ENCODE results near the gene LCK.

Gene LCK

GRCh38 chr1:32250893-32251716, at the start of gene LCK:
LCK (plus strand) TSS chr1:32251265; CDS start chr1:32274330, 23,065 bp downstream.
- Histone ChIP-seq H3K4me3 (ENCODE audit: insufficient read length, low read depth) (no peak within 1 kb of the TSS), H3K9me3 (ENCODE audit: insufficient read depth, low read length) (no peaks in the 10 kb centered on the region), H3K36me3 (ENCODE audit: insufficient read depth, insufficient read length, low read length) (no peaks in the 10 kb centered on the region), H3K4me1 (ENCODE audit: insufficient read depth, insufficient read length) (peaks cover 38% of the 10 kb centered on the region), H3K27me3 (ENCODE audit: insufficient read depth, insufficient read length) (no peaks in the 10 kb centered on the region), H3K9ac (ENCODE audit: insufficient read length, low read depth) (peak within 1 kb of the TSS; percentile 23)
- TF ChIP-seq ZNF274 (IDR thresholded peaks at IDR 0.05; ENCODE audit: low read depth, low read length) (no peak), YY1 (IDR thresholded peaks at IDR 0.05; ENCODE audit: insufficient read depth, insufficient read length) (no peak), SUZ12 (IDR thresholded peaks at IDR 0.05; ENCODE audit: extremely low read depth, insufficient read depth, insufficient read length) (no peak)
- no peak for DNase-seq (ENCODE audit: low read depth, low spot score)

DNA sequence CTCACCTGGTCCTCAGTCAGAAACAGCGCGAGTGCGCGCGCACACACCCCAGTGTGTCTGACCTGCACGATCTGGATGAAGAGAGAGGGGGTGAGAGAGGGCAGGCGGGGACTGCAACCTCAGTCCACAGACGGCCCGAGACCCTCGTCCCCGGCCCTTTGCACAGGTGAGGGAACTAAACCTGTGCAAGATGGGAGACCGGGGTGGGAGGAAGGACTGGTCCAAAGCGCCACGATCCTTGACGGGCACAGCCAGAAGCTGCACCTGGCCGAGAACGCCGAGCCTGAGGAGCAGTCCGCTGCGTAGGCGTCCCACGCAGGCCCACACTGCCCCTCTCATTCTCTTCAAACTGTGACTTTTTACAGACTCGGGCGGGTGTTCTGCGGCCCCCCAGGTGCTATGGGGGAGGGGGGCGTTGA, 46.1 kb upstream of the LCK start:
- peak overlapping the region; percentile 98 for H3K9ac ChIP-seq (ENCODE audit: insufficient read length, low read depth)

GRCh38 chr1:32205401-32206370, 45.4 kb upstream of the LCK start, which contains the start of gene IQCC:
IQCC (plus strand) TSS chr1:32205671; CDS start chr1:32205682, 11 bp downstream.
- peaks cover 37% of the 10 kb centered on the region for H3K36me3 ChIP-seq (ENCODE audit: insufficient read depth, insufficient read length, low read length)
- peak; percentile 95 for DNase-seq (ENCODE audit: low read depth, low spot score)
- TF ChIP-seq YY1 (IDR thresholded peaks at IDR 0.05; ENCODE audit: insufficient read depth, insufficient read length) (peak; percentile 28), ZNF274 (IDR thresholded peaks at IDR 0.05; ENCODE audit: low read depth, low read length) (no peak), SUZ12 (IDR thresholded peaks at IDR 0.05; ENCODE audit: extremely low read depth, insufficient read depth, insufficient read length) (no peak)
- peak within 1 kb of the TSS; percentile 95 for H3K4me3 ChIP-seq (ENCODE audit: insufficient read length, low read depth)
- H3K4me1 ChIP-seq (ENCODE audit: insufficient read depth, insufficient read length), result peaks cover 21% of the 10 kb centered on the region
- H3K9me3 ChIP-seq (ENCODE audit: insufficient read depth, low read length), result no peaks in the 10 kb centered on the region
- peak within 1 kb of the TSS; percentile 98 for H3K9ac ChIP-seq (ENCODE audit: insufficient read length, low read depth)
- H3K27me3 ChIP-seq (ENCODE audit: insufficient read depth, insufficient read length), result peaks cover 4% of the 10 kb centered on the region

More for the DNA sequence above, 46.1 kb upstream of the LCK start:
- H3K4me1 ChIP-seq (ENCODE audit: insufficient read depth, insufficient read length), result peaks cover 22% of the 10 kb centered on the region
- H3K9me3 ChIP-seq (ENCODE audit: insufficient read depth, low read length), result no peaks in the 10 kb centered on the region
- no peak for TF ChIP-seq ZNF274 (IDR thresholded peaks at IDR 0.05; ENCODE audit: low read depth, low read length)
- TF ChIP-seq YY1 (IDR thresholded peaks at IDR 0.05; ENCODE audit: insufficient read depth, insufficient read length), result no peak
- TF ChIP-seq SUZ12 (IDR thresholded peaks at IDR 0.05; ENCODE audit: extremely low read depth, insufficient read depth, insufficient read length), result no peak
- H3K36me3 ChIP-seq (ENCODE audit: insufficient read depth, insufficient read length, low read length), result peaks cover 37% of the 10 kb centered on the region
- peak overlapping the region; percentile 95 for H3K4me3 ChIP-seq (ENCODE audit: insufficient read length, low read depth)
- peaks cover 4% of the 10 kb centered on the region for H3K27me3 ChIP-seq (ENCODE audit: insufficient read depth, insufficient read length)
- no peak for DNase-seq (ENCODE audit: low read depth, low spot score)

GRCh38 chr1:32208469-32208868, 42.6 kb upstream of the LCK start:
- Histone ChIP-seq H3K36me3 (ENCODE audit: insufficient read depth, insufficient read length, low read length) (peaks cover 52% of the 10 kb centered on the region), H3K27me3 (ENCODE audit: insufficient read depth, insufficient read length) (peaks cover 4% of the 10 kb centered on the region), H3K9ac (ENCODE audit: insufficient read length, low read depth) (no peak overlapping the region), H3K9me3 (ENCODE audit: insufficient read depth, low read length) (no peaks in the 10 kb centered on the region), H3K4me1 (ENCODE audit: insufficient read depth, insufficient read length) (peaks cover 8% of the 10 kb centered on the region), H3K4me3 (ENCODE audit: insufficient read length, low read depth) (no peak overlapping the region)
- TF ChIP-seq SUZ12 (IDR thresholded peaks at IDR 0.05; ENCODE audit: extremely low read depth, insufficient read depth, insufficient read length) (no peak), ZNF274 (IDR thresholded peaks at IDR 0.05; ENCODE audit: low read depth, low read length) (no peak), YY1 (IDR thresholded peaks at IDR 0.05; ENCODE audit: insufficient read depth, insufficient read length) (no peak)
- no peak for DNase-seq (ENCODE audit: low read depth, low spot score)

DNA sequence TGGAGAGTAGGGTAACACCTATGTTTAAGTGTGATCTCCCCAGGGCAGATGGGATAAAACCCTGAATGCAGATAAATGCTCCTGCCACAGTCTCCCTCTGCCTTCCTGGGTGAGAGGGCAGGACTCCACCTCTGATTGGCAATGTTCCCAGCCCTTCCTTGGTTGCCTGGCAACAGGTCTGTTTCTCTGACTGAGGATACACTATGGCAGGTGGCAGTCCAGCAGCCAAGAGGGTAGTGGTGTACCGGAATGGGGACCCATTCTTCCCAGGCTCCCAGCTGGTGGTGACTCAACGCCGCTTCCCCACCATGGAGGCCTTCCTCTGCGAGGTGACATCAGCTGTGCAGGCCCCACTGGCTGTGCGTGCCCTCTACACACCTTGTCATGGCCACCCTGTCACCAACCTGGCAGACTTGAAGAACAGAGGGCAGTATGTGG, 42.2 kb upstream of the LCK start, which contains the start of gene DCDC2B:
Gene DCDC2B (plus strand): TSS at position 199 of the 438 bp plus-strand sequence. CDS start 5 bp downstream, at position 204.
- Histone ChIP-seq H3K4me1 (ENCODE audit: insufficient read depth, insufficient read length) (peaks cover 8% of the 10 kb centered on the region), H3K9ac (ENCODE audit: insufficient read length, low read depth) (no peak within 1 kb of the TSS), H3K4me3 (ENCODE audit: insufficient read length, low read depth) (no peak within 1 kb of the TSS), H3K9me3 (ENCODE audit: insufficient read depth, low read length) (no peaks in the 10 kb centered on the region), H3K27me3 (ENCODE audit: insufficient read depth, insufficient read length) (peaks cover 4% of the 10 kb centered on the region), H3K36me3 (ENCODE audit: insufficient read depth, insufficient read length, low read length) (peaks cover 51% of the 10 kb centered on the region)
- no peak for DNase-seq (ENCODE audit: low read depth, low spot score)
- TF ChIP-seq YY1 (IDR thresholded peaks at IDR 0.05; ENCODE audit: insufficient read depth, insufficient read length), result no peak
- TF ChIP-seq ZNF274 (IDR thresholded peaks at IDR 0.05; ENCODE audit: low read depth, low read length), result no peak
- TF ChIP-seq SUZ12 (IDR thresholded peaks at IDR 0.05; ENCODE audit: extremely low read depth, insufficient read depth, insufficient read length), result no peak

- Histone ChIP-seq H3K4me1 (ENCODE audit: insufficient read depth, insufficient read length) (peaks cover 9% of the 10 kb centered on the region), H3K36me3 (ENCODE audit: insufficient read depth, insufficient read length, low read length) (peaks cover 75% of the 10 kb centered on the region), H3K9ac (ENCODE audit: insufficient read length, low read depth) (no peak overlapping the region), H3K4me3 (ENCODE audit: insufficient read length, low read depth) (no peak overlapping the region), H3K27me3 (ENCODE audit: insufficient read depth, insufficient read length) (no peaks in the 10 kb centered on the region), H3K9me3 (ENCODE audit: insufficient read depth, low read length) (no peaks in the 10 kb centered on the region)
- peak; percentile 66 for DNase-seq (ENCODE audit: low read depth, low spot score)
- no peak for TF ChIP-seq YY1 (IDR thresholded peaks at IDR 0.05; ENCODE audit: insufficient read depth, insufficient read length)
- no peak for TF ChIP-seq ZNF274 (IDR thresholded peaks at IDR 0.05; ENCODE audit: low read depth, low read length)
- no peak for TF ChIP-seq SUZ12 (IDR thresholded peaks at IDR 0.05; ENCODE audit: extremely low read depth, insufficient read depth, insufficient read length)
These were observed 35.2 kb upstream of the LCK start for GRCh38 chr1:32215629-32216480.
